GM23338 (cell line): ENCODE results near the gene ZNF561.

ENCODE experiments used
- CREB1 ChIP-seq: fragments of 250-450 bp; sonication (Bioruptor Pico); IDR thresholded peaks from 2 replicates; pipeline ENCODE4 v1.5.0; 2020; ENCODE audit warnings: low read depth, mild to moderate bottlenecking, moderate library complexity
- EZH2 ChIP-seq: fragments of 200-600 bp; sonication (generic); IDR thresholded peaks from one replicate; pipeline ENCODE4 v1.8.0; 2017; ENCODE audit warnings: antibody characterized with exemption, mild to moderate bottlenecking, low read depth; ENCODE audit not compliant: unreplicated experiment
- EZH2phosphoT487 ChIP-seq: fragments of 200-600 bp; sonication (generic); IDR thresholded peaks from one replicate; pipeline ENCODE4 v1.8.1; 2018; ENCODE audit warnings: antibody characterized with exemption; ENCODE audit not compliant: unreplicated experiment
- JUNB ChIP-seq: IDR thresholded peaks from one replicate; pipeline ENCODE4 v1.6.1; 2016; ENCODE audit warnings: antibody characterized with exemption; ENCODE audit not compliant: unreplicated experiment
- NANOG ChIP-seq: IDR thresholded peaks from 2 replicates; pipeline ENCODE4 v1.6.1; 2016; ENCODE audit warnings: antibody characterized with exemption, borderline replicate concordance
- POLR2AphosphoS5 ChIP-seq: IDR thresholded peaks from 2 replicates; pipeline ENCODE4 v1.6.1; 2016; ENCODE audit warnings: antibody characterized with exemption, low read depth
- STAT1 ChIP-seq: IDR thresholded peaks from one replicate; pipeline ENCODE4 v1.6.1; 2016; ENCODE audit warnings: antibody characterized with exemption; ENCODE audit not compliant: unreplicated experiment
- ZNF114 ChIP-seq: fragments of 250-450 bp; sonication (Bioruptor Pico); IDR thresholded peaks from 2 replicates; pipeline ENCODE4 v1.5.0; 2020; ENCODE audit warnings: mild to moderate bottlenecking, moderate library complexity
- ZNF331 ChIP-seq: fragments of 250-450 bp; sonication (Bioruptor Pico); IDR thresholded peaks from 2 replicates; pipeline ENCODE4 v1.5.0; 2020; ENCODE audit warnings: low read depth, mild to moderate bottlenecking, moderate library complexity
- TF ChIP-seq, protein P1 (sequence below), 2 experiments: fragments of 200-600 bp in 1 of 2; sonication (generic) in 1 of 2; conservative IDR thresholded peaks; 2 replicates each; pipeline versions ENCODE4 v1.5.1 to v1.6.1; 2016 to 2017; ENCODE audit warnings: antibody characterized with exemption in 2 of 2, low read depth in 2 of 2, mild to moderate bottlenecking in 2 of 2, moderate library complexity in 1 of 2
- TF ChIP-seq, protein P2 (sequence below): IDR thresholded peaks from one replicate; pipeline ENCODE4 v1.6.1; 2018; ENCODE audit warnings: antibody characterized with exemption; ENCODE audit not compliant: unreplicated experiment
- TF ChIP-seq, protein P3 (sequence below): IDR thresholded peaks from 2 replicates; pipeline ENCODE4 v1.6.1; 2016; ENCODE audit warnings: antibody characterized with exemption
- TF ChIP-seq, protein P4 (sequence below): fragments of 250-450 bp; sonication (Bioruptor Pico); IDR thresholded peaks from 2 replicates; pipeline ENCODE4 v1.5.0; 2020; ENCODE audit warnings: mild to moderate bottlenecking, moderate library complexity

DNA sequence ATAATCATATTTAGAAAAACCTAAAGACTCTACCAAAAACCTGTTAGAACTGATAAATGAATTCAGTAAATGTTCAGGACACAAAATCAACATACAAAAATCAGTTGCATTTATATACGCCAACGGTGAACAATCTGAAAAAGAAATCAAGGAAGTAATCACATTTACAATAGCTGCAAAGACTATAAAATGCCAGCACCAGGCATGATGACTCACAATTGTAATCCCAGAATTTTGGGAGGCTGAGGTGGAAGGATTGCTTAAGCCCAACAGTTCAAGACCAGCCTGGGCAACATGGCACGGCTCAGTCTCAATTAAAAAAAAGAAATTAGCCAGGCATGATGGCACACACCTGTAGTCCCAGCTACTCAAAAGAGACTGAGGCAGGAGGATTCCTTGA lies 46.9 kb upstream of the ZNF561 start:
- TF ChIP-seq POLR2AphosphoS5 (no peak), CREB1 (CRISPR knock-in tag) (no peak), EZH2phosphoT487 (no peak), EZH2 (no peak), JUNB (no peak), ZNF331 (CRISPR knock-in tag) (no peak), NANOG (no peak), ZNF114 (CRISPR knock-in tag) (no peak), STAT1 (no peak)
- TF ChIP-seq, protein P1, sequence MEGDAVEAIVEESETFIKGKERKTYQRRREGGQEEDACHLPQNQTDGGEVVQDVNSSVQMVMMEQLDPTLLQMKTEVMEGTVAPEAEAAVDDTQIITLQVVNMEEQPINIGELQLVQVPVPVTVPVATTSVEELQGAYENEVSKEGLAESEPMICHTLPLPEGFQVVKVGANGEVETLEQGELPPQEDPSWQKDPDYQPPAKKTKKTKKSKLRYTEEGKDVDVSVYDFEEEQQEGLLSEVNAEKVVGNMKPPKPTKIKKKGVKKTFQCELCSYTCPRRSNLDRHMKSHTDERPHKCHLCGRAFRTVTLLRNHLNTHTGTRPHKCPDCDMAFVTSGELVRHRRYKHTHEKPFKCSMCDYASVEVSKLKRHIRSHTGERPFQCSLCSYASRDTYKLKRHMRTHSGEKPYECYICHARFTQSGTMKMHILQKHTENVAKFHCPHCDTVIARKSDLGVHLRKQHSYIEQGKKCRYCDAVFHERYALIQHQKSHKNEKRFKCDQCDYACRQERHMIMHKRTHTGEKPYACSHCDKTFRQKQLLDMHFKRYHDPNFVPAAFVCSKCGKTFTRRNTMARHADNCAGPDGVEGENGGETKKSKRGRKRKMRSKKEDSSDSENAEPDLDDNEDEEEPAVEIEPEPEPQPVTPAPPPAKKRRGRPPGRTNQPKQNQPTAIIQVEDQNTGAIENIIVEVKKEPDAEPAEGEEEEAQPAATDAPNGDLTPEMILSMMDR (conservative IDR thresholded peaks at IDR 0.05; ENCODE audit: low read depth in 2 of 2) = no peak
- TF ChIP-seq, protein P2, sequence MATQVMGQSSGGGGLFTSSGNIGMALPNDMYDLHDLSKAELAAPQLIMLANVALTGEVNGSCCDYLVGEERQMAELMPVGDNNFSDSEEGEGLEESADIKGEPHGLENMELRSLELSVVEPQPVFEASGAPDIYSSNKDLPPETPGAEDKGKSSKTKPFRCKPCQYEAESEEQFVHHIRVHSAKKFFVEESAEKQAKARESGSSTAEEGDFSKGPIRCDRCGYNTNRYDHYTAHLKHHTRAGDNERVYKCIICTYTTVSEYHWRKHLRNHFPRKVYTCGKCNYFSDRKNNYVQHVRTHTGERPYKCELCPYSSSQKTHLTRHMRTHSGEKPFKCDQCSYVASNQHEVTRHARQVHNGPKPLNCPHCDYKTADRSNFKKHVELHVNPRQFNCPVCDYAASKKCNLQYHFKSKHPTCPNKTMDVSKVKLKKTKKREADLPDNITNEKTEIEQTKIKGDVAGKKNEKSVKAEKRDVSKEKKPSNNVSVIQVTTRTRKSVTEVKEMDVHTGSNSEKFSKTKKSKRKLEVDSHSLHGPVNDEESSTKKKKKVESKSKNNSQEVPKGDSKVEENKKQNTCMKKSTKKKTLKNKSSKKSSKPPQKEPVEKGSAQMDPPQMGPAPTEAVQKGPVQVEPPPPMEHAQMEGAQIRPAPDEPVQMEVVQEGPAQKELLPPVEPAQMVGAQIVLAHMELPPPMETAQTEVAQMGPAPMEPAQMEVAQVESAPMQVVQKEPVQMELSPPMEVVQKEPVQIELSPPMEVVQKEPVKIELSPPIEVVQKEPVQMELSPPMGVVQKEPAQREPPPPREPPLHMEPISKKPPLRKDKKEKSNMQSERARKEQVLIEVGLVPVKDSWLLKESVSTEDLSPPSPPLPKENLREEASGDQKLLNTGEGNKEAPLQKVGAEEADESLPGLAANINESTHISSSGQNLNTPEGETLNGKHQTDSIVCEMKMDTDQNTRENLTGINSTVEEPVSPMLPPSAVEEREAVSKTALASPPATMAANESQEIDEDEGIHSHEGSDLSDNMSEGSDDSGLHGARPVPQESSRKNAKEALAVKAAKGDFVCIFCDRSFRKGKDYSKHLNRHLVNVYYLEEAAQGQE = no peak
- TF ChIP-seq, protein P3, sequence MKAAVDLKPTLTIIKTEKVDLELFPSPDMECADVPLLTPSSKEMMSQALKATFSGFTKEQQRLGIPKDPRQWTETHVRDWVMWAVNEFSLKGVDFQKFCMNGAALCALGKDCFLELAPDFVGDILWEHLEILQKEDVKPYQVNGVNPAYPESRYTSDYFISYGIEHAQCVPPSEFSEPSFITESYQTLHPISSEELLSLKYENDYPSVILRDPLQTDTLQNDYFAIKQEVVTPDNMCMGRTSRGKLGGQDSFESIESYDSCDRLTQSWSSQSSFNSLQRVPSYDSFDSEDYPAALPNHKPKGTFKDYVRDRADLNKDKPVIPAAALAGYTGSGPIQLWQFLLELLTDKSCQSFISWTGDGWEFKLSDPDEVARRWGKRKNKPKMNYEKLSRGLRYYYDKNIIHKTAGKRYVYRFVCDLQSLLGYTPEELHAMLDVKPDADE = no peak
- TF ChIP-seq, protein P4, sequence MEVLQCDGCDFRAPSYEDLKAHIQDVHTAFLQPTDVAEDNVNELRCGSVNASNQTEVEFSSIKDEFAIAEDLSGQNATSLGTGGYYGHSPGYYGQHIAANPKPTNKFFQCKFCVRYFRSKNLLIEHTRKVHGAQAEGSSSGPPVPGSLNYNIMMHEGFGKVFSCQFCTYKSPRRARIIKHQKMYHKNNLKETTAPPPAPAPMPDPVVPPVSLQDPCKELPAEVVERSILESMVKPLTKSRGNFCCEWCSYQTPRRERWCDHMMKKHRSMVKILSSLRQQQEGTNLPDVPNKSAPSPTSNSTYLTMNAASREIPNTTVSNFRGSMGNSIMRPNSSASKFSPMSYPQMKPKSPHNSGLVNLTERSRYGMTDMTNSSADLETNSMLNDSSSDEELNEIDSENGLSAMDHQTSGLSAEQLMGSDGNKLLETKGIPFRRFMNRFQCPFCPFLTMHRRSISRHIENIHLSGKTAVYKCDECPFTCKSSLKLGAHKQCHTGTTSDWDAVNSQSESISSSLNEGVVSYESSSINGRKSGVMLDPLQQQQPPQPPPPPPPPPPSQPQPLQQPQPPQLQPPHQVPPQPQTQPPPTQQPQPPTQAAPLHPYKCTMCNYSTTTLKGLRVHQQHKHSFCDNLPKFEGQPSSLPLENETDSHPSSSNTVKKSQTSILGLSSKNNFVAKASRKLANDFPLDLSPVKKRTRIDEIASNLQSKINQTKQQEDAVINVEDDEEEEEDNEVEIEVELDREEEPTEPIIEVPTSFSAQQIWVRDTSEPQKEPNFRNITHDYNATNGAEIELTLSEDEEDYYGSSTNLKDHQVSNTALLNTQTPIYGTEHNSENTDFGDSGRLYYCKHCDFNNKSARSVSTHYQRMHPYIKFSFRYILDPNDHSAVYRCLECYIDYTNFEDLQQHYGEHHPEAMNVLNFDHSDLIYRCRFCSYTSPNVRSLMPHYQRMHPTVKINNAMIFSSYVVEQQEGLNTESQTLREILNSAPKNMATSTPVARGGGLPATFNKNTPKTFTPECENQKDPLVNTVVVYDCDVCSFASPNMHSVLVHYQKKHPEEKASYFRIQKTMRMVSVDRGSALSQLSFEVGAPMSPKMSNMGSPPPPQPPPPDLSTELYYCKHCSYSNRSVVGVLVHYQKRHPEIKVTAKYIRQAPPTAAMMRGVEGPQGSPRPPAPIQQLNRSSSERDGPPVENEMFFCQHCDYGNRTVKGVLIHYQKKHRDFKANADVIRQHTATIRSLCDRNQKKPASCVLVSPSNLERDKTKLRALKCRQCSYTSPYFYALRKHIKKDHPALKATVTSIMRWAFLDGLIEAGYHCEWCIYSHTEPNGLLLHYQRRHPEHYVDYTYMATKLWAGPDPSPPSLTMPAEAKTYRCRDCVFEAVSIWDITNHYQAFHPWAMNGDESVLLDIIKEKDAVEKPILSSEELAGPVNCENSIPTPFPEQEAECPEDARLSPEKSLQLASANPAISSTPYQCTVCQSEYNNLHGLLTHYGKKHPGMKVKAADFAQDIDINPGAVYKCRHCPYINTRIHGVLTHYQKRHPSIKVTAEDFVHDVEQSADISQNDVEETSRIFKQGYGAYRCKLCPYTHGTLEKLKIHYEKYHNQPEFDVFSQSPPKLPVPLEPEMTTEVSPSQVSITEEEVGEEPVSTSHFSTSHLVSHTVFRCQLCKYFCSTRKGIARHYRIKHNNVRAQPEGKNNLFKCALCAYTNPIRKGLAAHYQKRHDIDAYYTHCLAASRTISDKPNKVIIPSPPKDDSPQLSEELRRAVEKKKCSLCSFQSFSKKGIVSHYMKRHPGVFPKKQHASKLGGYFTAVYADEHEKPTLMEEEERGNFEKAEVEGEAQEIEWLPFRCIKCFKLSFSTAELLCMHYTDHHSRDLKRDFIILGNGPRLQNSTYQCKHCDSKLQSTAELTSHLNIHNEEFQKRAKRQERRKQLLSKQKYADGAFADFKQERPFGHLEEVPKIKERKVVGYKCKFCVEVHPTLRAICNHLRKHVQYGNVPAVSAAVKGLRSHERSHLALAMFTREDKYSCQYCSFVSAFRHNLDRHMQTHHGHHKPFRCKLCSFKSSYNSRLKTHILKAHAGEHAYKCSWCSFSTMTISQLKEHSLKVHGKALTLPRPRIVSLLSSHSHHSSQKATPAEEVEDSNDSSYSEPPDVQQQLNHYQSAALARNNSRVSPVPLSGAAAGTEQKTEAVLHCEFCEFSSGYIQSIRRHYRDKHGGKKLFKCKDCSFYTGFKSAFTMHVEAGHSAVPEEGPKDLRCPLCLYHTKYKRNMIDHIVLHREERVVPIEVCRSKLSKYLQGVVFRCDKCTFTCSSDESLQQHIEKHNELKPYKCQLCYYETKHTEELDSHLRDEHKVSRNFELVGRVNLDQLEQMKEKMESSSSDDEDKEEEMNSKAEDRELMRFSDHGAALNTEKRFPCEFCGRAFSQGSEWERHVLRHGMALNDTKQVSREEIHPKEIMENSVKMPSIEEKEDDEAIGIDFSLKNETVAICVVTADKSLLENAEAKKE = no peak
